HepG2 (cell line): ENCODE measurements around the gene USP34. TPM values are rescaled to one million over a fixed set of nuclear protein-coding genes. Genes with fewer than 3 reads are reported as not detected.

ENCODE experiments used
- ATAC-seq: fragments of 200-7000 bp; cut with Tn5 transposase; 3 replicates; pipeline ENCODE4 v1.9.1; 2020; ENCODE audit warnings: mild to moderate bottlenecking, moderate library complexity
- BruUV-seq: library from RNA; stranded (reverse); fragments of 400-500 nt; replicated peaks from 2 replicates; lab custom pipeline; 2021; lab: Mats Ljungman, UMichigan
- CTCF ChIA-PET: fragments of 300-600 bp; formaldehyde crosslinking; extraction: SDS; loops from one replicate; lab custom pipeline; 2021; ENCODE audit warnings: low total read pairs, inconsistent platforms, low intra/inter-chr PET ratio; lab: Yijun Ruan, JAX
- POLR2A ChIA-PET: fragments of 350-600 bp; sonication (Branson Sonifier 250); formaldehyde crosslinking; loops from one replicate; lab custom pipeline; 2020; ENCODE audit warnings: antibody characterized with exemption, inconsistent platforms; lab: Yijun Ruan, JAX
- DNase-seq: peaks from one replicate; pipeline ENCODE4 v3.0.0-alpha.2; 2015; ENCODE audit warnings: low spot score
- FAIRE-seq: peaks from 3 replicates; lab custom pipeline; 2011; peaks lifted over from hg19 to GRCh38; lab: Jason Lieb, UNC
- H2AFZ ChIP-seq: one replicate; pipeline ENCODE4 v1.6.1; 2011; ENCODE audit warnings: low read length, inconsistent platforms
- H3K27ac ChIP-seq: fragments of 300-600 bp; 3 replicates; pipeline ENCODE4 v1.8.0; 2011; ENCODE audit warnings: mixed run types, mild to moderate bottlenecking, mixed read lengths, low read length, inconsistent platforms; ENCODE audit not compliant: insufficient read depth; ENCODE audit errors: extremely low read length
- H3K27me3 ChIP-seq, 2 experiments: fragments of 200-600 bp in 1 of 2; 2 replicates in 1 of 2; 3 replicates in 1 of 2; pipeline versions ENCODE4 v1.6.0 to v1.8.0; 2011; ENCODE audit warnings: low read length in 2 of 2, mild to moderate bottlenecking in 2 of 2, moderate library complexity in 2 of 2, inconsistent platforms in 1 of 2; ENCODE audit not compliant: insufficient read depth in 2 of 2, control insufficient read depth in 1 of 2
- H3K36me3 ChIP-seq, 2 experiments: fragments of 200-600 bp in 1 of 2; replicated peaks in 1 of 2; 2 replicates in 1 of 2; 3 replicates in 1 of 2; pipeline versions ENCODE4 v1.5.1 to v1.8.0; 2011; ENCODE audit warnings: low read length in 2 of 2, inconsistent platforms in 1 of 2; ENCODE audit not compliant: insufficient read depth in 2 of 2, control insufficient read depth in 1 of 2
- H3K4me1 ChIP-seq: 2 replicates; pipeline ENCODE4 v1.5.1; 2012; ENCODE audit warnings: low read length, inconsistent platforms; ENCODE audit not compliant: insufficient read depth
- H3K4me2 ChIP-seq: 2 replicates; pipeline ENCODE4 v1.6.0; 2011; ENCODE audit warnings: low read depth, low read length, inconsistent platforms
- H3K4me3 ChIP-seq, 3 experiments: fragments of 200-600 bp in 1 of 3; sonication (generic), shearing (Covaris generic) in 1 of 3; replicated peaks in 1 of 3; 2 replicates each; pipeline ENCODE4 v1.5.1; 2011 to 2016; ENCODE audit warnings: low read length in 3 of 3, inconsistent platforms in 2 of 3, low read depth in 2 of 3, mild to moderate bottlenecking in 2 of 3, control low read depth in 1 of 3, mixed read lengths in 1 of 3; ENCODE audit not compliant: insufficient read depth in 1 of 3
- H3K79me2 ChIP-seq: one replicate; pipeline ENCODE4 v1.6.1; 2011; ENCODE audit warnings: low read length, inconsistent platforms; ENCODE audit not compliant: insufficient read depth
- H3K9ac ChIP-seq: 2 replicates; pipeline ENCODE4 v1.6.0; 2011; ENCODE audit warnings: mild to moderate bottlenecking, low read depth, low read length, inconsistent platforms; ENCODE audit not compliant: insufficient read depth
- H3K9me3 ChIP-seq: 2 replicates; pipeline ENCODE4 v1.5.1; 2012; ENCODE audit warnings: mild to moderate bottlenecking, low read length
- H4K20me1 ChIP-seq: 2 replicates; pipeline ENCODE4 v1.6.0; 2011; ENCODE audit warnings: inconsistent platforms, mild to moderate bottlenecking, low read length, moderate library complexity; ENCODE audit not compliant: insufficient read depth
- ARID3A ChIP-seq: IDR thresholded peaks from 2 replicates; pipeline ENCODE4 v1.6.1; 2012; ENCODE audit warnings: low read depth, low read length, improper control_type of control experiment
- MZF1 ChIP-seq: sonication (generic); formaldehyde crosslinking; IDR thresholded peaks from 2 replicates; pipeline ENCODE4 v1.8.1; 2023; ENCODE audit warnings: mild to moderate bottlenecking, missing genetic modification reagents, borderline replicate concordance
- PBX3 ChIP-seq: sonication (generic); formaldehyde crosslinking; IDR thresholded peaks from 2 replicates; pipeline ENCODE4 v1.8.1; 2023; ENCODE audit warnings: missing genetic modification reagents, inconsistent platforms, borderline replicate concordance
- PRDM4 ChIP-seq: sonication (generic); formaldehyde crosslinking; IDR thresholded peaks from 2 replicates; pipeline ENCODE4 v1.9.0; 2021; ENCODE audit warnings: missing genetic modification reagents, borderline replicate concordance
- REL ChIP-seq: sonication (generic); formaldehyde crosslinking; conservative IDR thresholded peaks from 2 replicates; pipeline ENCODE4 v1.8.0; 2022; ENCODE audit warnings: mild to moderate bottlenecking, missing genetic modification reagents, moderate library complexity
- SOX13 ChIP-seq, 3 experiments: fragments of 450-650 bp in 1 of 3; sonication (generic) in 1 of 3; formaldehyde crosslinking in 1 of 3; IDR thresholded peaks in 2 of 3; conservative IDR thresholded peaks in 1 of 3; 2 replicates each; pipeline versions ENCODE4 v1.5.0 to v1.6.1; 2016 to 2020; ENCODE audit warnings: antibody characterized with exemption in 1 of 3, mild to moderate bottlenecking in 1 of 3, missing compliant biosample characterization in 1 of 3, missing genetic modification reagents in 1 of 3, moderate library complexity in 1 of 3
- TFDP2 ChIP-seq: sonication (generic); formaldehyde crosslinking; IDR thresholded peaks from 2 replicates; pipeline ENCODE4 v1.4.0; 2020; ENCODE audit warnings: missing genetic modification reagents
- ZNF670 ChIP-seq: sonication (generic); formaldehyde crosslinking; IDR thresholded peaks from 2 replicates; pipeline ENCODE4 v1.8.0; 2022; ENCODE audit warnings: mild to moderate bottlenecking, missing genetic modification reagents, borderline replicate concordance
- WGBS: methylation state at CpG from one replicate; pipeline ENCODE4 v1.1.6; 2017; ENCODE audit warnings: low lambda C conversion rate; 5-methylcytosine and 5-hydroxymethylcytosine counted together
- in situ Hi-C: cut with HindIII; loops from 2 replicates; pipeline ENCODE4 v1.10.0; 2017; ENCODE audit warnings: low pct_unique_long_range_greater_than_20kb; ENCODE audit not compliant: extremely low pct_ligation_motif_present
- intact Hi-C: fragments of 100-400 bp; cut with micrococcal nuclease; formaldehyde crosslinking; loops from one replicate; pipeline ENCODE4 v1.10.0; 2022; ENCODE audit not compliant: unreplicated experiment
- polyA plus RNA-seq, 8 experiments: library from polyadenylated mRNA; depleted of rRNA in 3 of 8; stranded (reverse) in 7 of 8; unstranded in 1 of 8; fragments of >200 nt; fragmentation: Illumina TruSeq in 4 of 8; extraction: Trizol in 4 of 8; gene quantifications; 2 replicates each; pipeline versions ENCODE4 v1.2.1 to v1.2.3, GENCODE V29; 2011 to 2016; ENCODE audit warnings: low read depth in 4 of 8, missing spikeins in 1 of 8, mixed read lengths in 1 of 8; ENCODE audit not compliant: insufficient read depth in 1 of 8
- total RNA-seq, 5 experiments: library from RNA; depleted of rRNA; stranded (reverse); fragments of >200 nt; fragmentation: Illumina TruSeq; extraction: Trizol; gene quantifications; 2 replicates each; pipeline ENCODE4 v1.2.3, GENCODE V29; 2016; ENCODE audit warnings: low read depth in 1 of 5

The USP34 gene
- total and polyA plus RNA-seq, 2 of the 13 experiments (the other 11 are each of a cell fraction or from before 2014, with no cell fraction given) = 99.2 to 100 TPM

- no peak overlapping the region for H3K9ac ChIP-seq
- no peak for ATAC-seq
- in situ Hi-C loops = no loop called here
- H3K9me3 ChIP-seq = no peaks in the 10 kb centered on the region
- no peaks in the 10 kb centered on the region for H3K79me2 ChIP-seq
- no peak overlapping the region for H3K4me3 ChIP-seq
- peaks cover 3 to 48% of the 10 kb centered on the region in 2 experiments; a peak in 4 of 5 replicates for H3K36me3 ChIP-seq
- POLR2A ChIA-PET = no interaction called here
- CTCF ChIA-PET = no interaction called here
- TF ChIP-seq PRDM4 = no peak
- TF ChIP-seq PBX3 = no peak
- no peak for TF ChIP-seq SOX13 (IDR thresholded peaks at IDR 0.05)
- no peak for TF ChIP-seq SOX13 (CRISPR knock-in tag; conservative IDR thresholded peaks at IDR 0.05 in 1 of 2, IDR thresholded peaks at IDR 0.05 in 1 of 2)
- no peak for TF ChIP-seq MZF1 (CRISPR knock-in tag)
- no peak for TF ChIP-seq ARID3A
- TF ChIP-seq TFDP2 (CRISPR knock-in tag) = no peak
- no peak for TF ChIP-seq REL
- no peak for TF ChIP-seq ZNF670 (CRISPR knock-in tag)
- TF ChIP-seq, all 625 proteins: peak for 0
- no peak overlapping the region for H3K4me2 ChIP-seq
- no peaks in the 10 kb centered on the region for H3K27me3 ChIP-seq
- no TSS peak for BruUV-seq
- 96% methylated on average over 4 of the region's 4 CpGs for WGBS
- no peak for DNase-seq
- no peak for FAIRE-seq
- H2AFZ ChIP-seq = no peak overlapping the region
- H3K27ac ChIP-seq = no peak overlapping the region
- peaks cover 7% of the 10 kb centered on the region; the same call in 1 of the 2 replicates for H3K4me1 ChIP-seq
- intact Hi-C loops = no loop called here
- no peaks in the 10 kb centered on the region; the same call in 1 of the 2 replicates for H4K20me1 ChIP-seq
Observed at GRCh38 chr2:61253136-61253535, 217.8 kb downstream of the USP34 start.
